Neural cell (in vitro differentiated cells): ENCODE results near the gene CLTB.

Experiments
- EP300 ChIP-seq: fragments of 450-650 bp; conservative IDR thresholded peaks from 2 replicates; pipeline ENCODE4 v1.6.1; 2014; ENCODE audit warnings: antibody characterized with exemption, mild to moderate bottlenecking, moderate library complexity; ENCODE audit not compliant: poor library complexity, severe bottlenecking
- EZH2 ChIP-seq: fragments of 200-600, 300-800 bp; shearing (Covaris generic), sonication (generic); IDR thresholded peaks from 2 replicates; pipeline ENCODE4 v1.6.1; 2014; ENCODE audit warnings: antibody characterized with exemption, low read length, borderline replicate concordance, mild to moderate bottlenecking; ENCODE audit not compliant: insufficient read depth, poor library complexity, severe bottlenecking
- MXI1 ChIP-seq: fragments of 450-650 bp; conservative IDR thresholded peaks from 2 replicates; pipeline ENCODE4 v1.6.1; 2014; ENCODE audit warnings: antibody characterized with exemption, mild to moderate bottlenecking; ENCODE audit not compliant: poor library complexity, severe bottlenecking
- POLR2AphosphoS5 ChIP-seq: IDR thresholded peaks from 2 replicates; pipeline ENCODE4 v1.6.1; 2012
- RAD21 ChIP-seq: fragments of 450-650 bp; conservative IDR thresholded peaks from 2 replicates; pipeline ENCODE4 v1.6.1; 2014; ENCODE audit warnings: antibody characterized with exemption, mild to moderate bottlenecking, moderate library complexity
- TAF1 ChIP-seq: IDR thresholded peaks from 2 replicates; pipeline ENCODE4 v1.6.1; 2012; ENCODE audit warnings: low read depth
- TF ChIP-seq, protein P1 (sequence below): fragments of 450-650 bp; IDR thresholded peaks from 2 replicates; pipeline ENCODE4 v1.5.1; 2014; ENCODE audit warnings: antibody characterized with exemption, mild to moderate bottlenecking, moderate library complexity; ENCODE audit not compliant: poor library complexity, severe bottlenecking
- TF ChIP-seq, protein P2 (sequence below): IDR thresholded peaks from 2 replicates; pipeline ENCODE4 v1.6.1; 2012; ENCODE audit warnings: borderline replicate concordance

DNA sequence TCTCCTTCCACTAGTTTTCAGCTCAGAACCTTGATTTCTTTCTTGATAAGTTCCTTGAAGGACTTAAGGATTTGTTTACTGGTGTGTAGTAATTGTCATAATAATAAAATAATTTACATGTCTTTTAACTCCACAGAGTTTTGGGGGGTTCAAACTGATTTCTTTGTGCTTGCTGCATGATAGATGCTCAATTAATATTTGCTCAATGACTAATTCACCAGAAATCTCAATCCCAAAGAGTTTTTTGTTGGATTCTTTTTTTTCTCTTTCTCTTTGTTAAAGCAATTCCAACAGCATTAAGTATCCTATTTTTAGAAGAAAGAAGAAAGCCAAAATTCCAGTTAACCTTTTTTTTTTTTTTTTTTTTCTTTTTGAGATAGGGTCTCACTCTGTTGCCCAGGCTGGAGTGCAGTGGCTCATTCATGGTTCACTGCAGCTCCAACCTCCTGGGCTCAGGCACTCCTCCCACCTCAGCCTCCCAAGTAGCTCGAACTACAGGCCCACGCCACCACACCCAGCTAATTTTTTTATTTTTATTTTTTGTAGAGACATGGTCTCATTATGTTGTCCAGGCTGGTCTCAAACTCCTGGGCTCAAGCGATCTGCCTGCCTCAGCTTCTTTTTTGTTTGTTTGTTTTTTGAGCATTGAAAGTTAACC, 42.7 kb upstream of the CLTB start:
- no peak for TF ChIP-seq POLR2AphosphoS5
- TF ChIP-seq, protein P1, sequence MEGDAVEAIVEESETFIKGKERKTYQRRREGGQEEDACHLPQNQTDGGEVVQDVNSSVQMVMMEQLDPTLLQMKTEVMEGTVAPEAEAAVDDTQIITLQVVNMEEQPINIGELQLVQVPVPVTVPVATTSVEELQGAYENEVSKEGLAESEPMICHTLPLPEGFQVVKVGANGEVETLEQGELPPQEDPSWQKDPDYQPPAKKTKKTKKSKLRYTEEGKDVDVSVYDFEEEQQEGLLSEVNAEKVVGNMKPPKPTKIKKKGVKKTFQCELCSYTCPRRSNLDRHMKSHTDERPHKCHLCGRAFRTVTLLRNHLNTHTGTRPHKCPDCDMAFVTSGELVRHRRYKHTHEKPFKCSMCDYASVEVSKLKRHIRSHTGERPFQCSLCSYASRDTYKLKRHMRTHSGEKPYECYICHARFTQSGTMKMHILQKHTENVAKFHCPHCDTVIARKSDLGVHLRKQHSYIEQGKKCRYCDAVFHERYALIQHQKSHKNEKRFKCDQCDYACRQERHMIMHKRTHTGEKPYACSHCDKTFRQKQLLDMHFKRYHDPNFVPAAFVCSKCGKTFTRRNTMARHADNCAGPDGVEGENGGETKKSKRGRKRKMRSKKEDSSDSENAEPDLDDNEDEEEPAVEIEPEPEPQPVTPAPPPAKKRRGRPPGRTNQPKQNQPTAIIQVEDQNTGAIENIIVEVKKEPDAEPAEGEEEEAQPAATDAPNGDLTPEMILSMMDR, result no peak
- TF ChIP-seq EP300, result no peak
- TF ChIP-seq, protein P2, sequence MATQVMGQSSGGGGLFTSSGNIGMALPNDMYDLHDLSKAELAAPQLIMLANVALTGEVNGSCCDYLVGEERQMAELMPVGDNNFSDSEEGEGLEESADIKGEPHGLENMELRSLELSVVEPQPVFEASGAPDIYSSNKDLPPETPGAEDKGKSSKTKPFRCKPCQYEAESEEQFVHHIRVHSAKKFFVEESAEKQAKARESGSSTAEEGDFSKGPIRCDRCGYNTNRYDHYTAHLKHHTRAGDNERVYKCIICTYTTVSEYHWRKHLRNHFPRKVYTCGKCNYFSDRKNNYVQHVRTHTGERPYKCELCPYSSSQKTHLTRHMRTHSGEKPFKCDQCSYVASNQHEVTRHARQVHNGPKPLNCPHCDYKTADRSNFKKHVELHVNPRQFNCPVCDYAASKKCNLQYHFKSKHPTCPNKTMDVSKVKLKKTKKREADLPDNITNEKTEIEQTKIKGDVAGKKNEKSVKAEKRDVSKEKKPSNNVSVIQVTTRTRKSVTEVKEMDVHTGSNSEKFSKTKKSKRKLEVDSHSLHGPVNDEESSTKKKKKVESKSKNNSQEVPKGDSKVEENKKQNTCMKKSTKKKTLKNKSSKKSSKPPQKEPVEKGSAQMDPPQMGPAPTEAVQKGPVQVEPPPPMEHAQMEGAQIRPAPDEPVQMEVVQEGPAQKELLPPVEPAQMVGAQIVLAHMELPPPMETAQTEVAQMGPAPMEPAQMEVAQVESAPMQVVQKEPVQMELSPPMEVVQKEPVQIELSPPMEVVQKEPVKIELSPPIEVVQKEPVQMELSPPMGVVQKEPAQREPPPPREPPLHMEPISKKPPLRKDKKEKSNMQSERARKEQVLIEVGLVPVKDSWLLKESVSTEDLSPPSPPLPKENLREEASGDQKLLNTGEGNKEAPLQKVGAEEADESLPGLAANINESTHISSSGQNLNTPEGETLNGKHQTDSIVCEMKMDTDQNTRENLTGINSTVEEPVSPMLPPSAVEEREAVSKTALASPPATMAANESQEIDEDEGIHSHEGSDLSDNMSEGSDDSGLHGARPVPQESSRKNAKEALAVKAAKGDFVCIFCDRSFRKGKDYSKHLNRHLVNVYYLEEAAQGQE, result no peak
- no peak for TF ChIP-seq TAF1
- TF ChIP-seq EZH2, result no peak
- TF ChIP-seq MXI1, result no peak
- TF ChIP-seq RAD21, result no peak
